Measurements from ENCODE around the gene DIS3L2.
"Not testable (repeated sequence)": the region's sequence is repeated elsewhere in the genome, so short reads cannot be mapped to it uniquely, and the experiment has no call there.

Gene DIS3L2

DNA sequence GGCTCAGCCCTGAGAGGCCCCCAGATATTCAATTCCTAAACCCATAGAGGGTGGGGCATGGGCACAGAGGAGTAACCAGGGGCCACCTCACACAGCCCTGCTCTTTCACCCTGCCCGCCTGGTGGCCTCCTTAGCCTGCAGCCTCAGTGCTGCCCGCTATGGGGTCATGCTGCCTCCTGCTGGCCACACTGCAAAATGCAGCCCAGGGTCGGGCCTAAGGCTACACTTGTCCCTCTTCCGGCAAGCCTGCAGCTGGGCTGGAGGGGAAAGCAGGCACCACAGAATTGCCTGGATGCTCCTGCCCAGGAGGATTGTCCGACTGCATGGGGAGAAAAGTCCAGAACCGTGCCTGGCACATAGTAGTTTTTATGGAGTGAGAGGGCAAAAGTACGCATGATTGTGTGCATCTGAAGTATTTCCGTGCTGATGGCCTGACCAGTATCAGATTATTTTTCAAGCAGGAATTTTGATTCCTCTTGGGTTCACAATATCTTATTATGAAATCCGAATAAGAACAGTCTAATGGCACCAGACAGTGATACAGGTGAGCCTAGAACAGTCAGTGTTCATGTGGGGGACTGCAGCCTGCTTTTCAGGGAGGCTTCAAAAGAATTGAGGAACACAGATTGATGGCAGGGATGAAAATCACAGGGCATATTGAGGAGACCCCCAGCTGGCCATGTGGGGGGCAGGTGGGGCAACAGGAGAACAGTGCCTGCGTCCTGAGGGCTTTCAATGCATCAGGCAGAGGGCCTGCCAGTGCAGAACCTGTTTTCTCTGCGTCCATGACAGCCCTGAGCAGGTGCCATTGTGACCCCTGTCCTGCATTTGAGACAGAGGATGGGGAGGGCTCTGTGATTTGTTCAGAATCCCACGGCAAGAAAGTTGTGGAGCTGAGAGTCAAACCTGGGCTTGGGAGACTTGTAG, 365.9 kb downstream of the DIS3L2 start:
- DNase-seq = peak; percentile 92

DNA sequence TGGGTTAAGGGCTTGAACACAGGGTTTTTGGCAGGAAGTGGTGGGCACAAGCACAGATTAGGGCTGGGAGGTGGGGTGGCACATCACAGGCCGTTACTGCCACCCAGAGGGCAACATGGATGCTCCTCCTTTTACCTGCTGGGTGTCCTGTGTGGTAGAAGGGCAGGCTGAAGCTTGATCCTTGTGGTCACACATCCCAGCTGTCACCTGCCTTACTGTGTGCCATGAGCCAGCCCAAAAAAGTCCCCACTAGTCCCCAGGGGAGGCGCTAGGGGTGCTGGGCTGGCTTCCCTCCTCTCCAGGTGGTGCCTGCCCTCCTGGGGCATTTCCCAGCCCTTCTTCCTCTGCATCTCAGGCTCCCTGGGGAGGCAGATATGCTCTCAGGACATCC, 366.5 kb downstream of the DIS3L2 start:
- no peak for DNase-seq

DNA sequence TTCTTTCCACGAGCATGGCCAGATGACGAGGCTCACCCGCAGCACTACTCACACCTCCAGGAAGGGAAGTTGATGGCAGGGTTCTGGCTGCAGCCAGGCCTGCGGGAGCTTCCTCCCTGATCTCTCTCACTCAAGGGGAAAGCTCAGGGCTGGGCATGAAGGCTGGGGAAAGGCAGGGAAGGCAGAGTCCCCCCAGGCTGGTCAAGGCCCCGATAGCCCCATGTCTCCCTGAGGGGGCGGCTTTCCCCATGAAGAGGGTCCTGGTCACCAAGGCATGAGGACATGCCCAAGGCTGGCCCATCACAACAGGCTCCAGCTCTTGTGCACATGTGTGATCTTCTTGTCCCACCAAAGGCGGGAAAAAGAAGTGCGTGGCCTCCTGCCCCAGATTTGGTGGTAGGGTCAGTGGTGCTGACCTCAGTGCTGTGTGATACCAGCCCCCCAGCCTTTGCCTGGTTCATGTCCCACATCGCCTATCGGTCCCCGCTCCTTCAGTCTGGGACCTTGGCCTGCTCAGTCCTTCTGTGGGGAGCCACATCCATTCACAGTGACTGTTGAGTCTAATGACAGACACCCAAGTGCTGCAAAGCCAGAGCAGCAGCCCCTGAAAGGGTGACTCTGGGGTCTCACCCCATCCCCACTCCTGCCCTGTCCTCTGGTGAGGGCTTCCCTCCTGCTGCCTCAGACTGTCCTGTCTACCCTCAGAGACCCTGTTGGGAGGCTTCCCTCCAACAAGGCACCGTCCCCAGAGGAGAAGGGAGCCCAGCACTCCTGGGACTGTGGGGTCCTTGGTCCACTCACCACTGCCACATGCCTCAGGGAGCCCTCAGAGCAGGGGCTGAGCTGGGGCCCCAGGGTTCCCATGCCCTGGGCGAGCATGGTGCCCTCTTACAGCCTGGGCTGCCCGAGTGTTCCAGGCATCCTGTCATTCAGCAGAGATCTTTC, 367.3 kb downstream of the DIS3L2 start:
- DNase-seq = peak; percentile 1

DNA sequence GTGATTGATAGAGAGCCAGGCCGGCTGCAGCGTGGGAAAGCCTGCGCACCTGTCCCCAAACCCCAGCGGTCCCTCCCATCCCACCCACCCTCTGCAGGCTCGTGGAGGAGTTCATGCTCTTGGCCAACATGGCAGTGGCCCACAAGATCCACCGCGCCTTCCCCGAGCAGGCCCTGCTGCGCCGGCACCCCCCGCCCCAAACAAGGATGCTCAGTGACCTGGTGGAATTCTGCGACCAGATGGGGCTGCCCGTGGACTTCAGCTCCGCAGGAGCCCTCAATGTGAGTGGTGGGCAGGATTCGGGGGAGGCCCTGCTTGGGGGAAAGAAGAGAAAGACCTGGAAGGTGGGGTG, 368.2 kb downstream of the DIS3L2 start:
- no peak for DNase-seq

DNA sequence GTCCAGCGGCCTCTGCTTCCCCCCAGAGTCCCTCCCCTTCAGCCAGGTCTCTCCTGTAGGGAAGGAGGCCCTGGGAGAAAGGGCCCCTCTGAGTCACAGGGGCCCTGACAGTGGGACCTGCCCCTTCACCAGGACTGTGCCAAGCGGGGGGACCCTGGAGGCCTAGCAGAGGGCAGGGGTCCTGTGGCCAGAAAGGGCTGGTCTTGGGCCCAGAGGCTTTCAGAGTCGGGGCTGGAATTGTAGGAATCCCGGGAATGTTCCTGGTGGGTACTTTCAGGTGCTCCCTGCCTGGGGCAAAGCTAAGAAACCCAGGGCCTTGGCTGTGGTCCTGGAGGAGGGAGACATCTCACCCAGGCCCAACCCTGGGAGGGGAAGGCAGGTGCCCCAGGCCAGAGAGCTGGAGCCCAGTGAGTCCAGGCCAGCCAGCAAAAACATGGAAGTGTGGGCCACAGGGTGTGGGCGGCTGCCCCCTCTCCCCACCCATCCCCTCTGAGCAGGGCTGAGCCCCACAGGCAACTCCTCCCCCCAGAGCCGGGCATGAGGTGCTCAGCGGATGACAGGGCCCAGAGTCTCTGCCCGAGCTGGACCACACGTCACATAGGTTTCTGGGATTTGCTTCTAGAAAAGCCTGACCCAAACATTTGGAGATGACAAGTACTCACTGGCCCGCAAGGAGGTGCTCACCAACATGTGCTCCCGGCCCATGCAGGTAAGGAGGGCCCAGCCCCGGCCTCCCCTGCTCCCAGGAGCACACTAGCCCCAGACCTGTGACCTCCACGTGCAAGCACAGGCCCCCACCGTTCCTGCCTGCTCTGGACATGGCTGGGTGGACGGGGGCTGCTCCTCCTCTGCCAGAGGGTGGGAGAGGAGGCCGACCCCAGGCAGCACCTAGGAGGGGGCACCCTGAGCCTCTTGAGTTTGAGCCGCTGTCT, 368.8 kb downstream of the DIS3L2 start:
- no peak for DNase-seq

DNA sequence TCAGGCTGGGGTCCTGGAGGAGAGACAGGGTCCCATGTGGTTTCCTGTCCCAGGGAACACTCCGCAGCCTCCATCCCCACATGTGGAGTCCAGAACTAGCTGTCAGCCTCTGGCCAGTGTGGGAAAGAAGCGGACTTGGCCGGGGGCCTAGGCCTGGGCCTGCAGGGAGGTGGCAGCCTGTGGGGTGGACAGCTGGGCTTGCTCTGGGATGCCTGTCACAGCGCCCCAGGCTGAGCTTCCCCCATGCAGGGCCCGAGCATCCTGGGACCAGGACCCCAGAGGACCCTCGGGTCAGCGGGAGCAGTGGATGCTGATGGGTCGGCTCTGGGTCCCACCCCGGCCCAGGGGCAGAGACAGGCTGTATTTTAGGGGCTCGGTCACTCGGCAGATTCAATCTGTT, 369.5 kb downstream of the DIS3L2 start:
- not testable (repeated sequence) for DNase-seq

DNA sequence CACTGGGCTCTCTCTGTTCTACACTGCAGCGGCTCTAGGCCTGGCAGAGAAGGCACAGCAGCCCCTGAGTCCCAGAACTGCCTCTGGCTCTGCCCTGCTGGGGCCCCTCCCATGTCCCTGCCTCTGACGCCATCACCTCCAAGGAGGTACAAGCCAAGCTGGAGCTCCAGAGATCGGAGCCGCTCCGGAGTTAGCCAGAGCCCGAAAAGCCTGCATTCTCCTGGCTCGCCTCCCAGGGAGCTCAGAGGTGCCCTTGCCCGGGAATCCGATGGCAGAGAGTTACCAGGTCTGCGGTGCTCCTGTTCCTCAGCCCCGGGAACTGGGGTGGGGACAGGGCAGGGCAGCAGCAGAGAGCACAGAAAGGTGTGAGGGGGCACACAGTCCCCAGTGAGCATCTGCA, 370.1 kb downstream of the DIS3L2 start:
- not testable (repeated sequence) for DNase-seq

DNA sequence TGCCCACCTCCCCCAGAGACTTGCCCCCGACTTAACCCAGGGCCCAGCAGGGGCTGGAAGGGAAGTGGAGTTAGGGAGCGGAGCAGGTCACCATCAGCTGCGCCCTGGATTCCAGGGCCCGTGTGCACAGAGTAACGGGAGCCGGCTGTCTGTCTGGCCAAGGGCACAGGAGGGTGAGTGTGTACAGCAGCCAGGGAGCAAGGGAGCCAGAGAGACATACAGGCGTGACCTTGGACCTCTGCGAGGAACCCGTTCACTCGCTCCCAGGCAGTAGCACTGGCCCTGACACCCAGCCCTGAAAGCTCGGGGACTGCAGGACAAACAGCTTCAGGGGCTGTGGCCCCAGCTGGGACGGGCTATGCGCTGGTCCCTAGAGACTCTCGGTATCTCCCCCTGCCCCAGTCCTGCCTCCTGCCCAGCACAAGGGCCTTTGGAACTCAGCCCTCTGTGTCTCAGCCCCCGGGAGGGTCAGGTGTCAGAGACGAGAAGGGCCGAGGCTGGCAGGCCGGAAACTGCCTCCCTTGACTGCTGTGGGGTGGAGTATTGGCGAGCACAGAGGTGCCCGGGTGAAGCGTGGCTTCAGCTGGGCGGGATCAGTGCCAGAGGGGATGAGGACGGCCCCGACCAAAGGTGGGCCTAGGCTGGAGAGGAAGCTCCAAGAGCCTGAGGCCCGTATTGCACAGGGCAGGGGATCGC, 370.9 kb downstream of the DIS3L2 start:
- DNase-seq = peak; percentile 0

DNA sequence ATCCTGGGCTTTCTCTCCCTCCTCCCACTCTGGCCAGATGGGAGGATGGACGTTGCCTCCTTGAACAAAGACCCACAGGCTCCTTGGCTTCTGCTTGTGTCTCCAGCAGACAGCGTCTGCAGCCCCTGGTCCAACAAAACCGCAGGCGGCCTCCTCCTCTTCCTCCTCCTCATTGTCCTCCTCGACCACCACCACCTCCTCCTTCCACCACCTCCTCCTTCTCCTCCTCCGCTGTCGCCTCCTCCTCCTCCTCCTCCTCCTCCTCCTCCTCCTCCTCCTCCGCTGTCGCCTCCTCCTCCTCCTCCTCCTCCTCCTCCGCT, 371.4 kb downstream of the DIS3L2 start:
- peak; percentile 0 for DNase-seq

DNA sequence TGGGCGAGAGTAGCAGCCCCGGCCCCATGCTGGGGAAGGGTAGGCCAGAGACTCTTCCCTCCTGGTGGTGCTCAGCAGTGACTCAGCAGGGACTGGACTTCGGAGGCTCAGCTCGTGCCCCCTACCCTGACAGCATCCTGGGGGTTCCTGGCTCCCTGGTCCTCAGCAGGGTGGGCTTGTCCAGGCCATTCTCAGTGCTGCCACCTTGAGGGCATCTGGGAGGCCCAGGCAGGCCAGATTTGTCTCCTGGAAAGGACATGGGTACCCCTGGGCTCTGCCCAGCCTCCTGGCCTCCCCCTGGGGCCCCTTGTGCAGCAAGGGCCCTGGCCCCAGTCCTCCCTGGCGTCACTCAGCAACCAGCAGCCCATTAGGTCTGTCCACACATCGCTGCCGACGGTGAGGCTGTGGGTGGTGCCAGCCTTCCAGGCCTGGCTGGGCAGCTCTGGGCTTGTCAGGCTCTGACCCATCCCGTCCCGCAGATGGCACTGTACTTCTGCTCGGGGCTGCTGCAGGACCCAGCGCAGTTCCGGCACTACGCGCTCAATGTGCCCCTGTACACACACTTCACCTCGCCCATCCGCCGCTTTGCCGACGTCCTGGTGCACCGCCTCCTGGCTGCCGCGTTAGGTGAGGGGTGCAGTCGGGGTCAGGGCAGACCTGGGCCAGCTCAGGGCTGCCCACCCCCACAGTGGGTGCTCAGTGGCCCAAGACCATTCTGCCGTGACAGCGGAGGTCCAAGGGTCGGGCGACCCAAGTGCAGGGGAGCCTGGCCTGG, 372.0 kb downstream of the DIS3L2 start:
- peak; percentile 4 for DNase-seq

DNA sequence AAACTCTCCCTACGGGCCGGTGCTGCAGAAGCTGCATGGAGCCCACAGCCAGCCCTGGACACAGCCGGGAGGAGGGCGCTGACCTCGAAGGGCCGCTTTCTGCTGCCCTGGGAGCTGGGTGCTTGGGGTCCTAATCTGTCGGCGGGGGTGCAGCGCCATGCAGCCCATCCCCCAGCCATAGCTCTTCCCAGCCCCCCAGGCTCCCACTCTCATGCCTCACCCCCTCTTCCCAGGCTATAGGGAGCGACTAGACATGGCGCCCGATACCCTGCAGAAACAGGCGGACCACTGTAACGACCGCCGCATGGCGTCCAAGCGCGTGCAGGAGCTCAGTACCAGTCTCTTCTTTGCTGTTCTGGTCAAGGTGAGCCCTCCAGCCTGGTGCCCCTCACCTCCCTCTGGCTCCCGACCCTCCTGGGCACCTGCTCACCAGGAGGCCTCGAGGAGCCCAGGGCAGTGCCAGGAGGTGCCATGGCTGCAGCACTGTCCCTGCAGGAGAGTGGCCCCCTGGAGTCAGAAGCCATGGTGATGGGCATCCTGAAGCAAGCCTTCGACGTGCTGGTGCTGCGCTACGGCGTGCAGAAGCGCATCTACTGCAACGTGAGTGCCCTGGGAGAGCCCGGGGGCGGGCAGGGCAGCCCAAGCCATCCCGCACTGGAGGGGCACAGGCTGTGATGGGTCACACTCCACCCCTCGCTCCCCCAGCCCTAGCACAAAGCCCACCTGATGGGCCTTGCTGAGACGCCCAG, 372.8 kb downstream of the DIS3L2 start:
- DNase-seq = peak; percentile 1

DNA sequence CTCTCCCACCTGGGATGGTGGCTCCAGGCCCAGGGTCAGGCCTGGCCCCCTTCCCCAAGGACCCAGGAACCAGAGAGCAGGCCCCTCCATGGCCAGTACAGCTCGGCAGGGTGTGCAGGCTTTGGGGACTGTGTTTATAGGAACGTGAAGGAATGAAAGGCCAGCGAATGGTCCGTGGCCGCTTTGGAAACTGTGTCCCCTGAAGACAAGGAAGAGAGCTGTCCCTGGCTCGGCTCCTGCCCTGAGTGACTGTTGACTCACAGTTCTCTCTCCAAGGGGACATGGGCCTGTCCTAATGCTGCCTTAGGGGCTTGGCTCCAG, 373.3 kb downstream of the DIS3L2 start:
- not testable (repeated sequence) for DNase-seq

DNA sequence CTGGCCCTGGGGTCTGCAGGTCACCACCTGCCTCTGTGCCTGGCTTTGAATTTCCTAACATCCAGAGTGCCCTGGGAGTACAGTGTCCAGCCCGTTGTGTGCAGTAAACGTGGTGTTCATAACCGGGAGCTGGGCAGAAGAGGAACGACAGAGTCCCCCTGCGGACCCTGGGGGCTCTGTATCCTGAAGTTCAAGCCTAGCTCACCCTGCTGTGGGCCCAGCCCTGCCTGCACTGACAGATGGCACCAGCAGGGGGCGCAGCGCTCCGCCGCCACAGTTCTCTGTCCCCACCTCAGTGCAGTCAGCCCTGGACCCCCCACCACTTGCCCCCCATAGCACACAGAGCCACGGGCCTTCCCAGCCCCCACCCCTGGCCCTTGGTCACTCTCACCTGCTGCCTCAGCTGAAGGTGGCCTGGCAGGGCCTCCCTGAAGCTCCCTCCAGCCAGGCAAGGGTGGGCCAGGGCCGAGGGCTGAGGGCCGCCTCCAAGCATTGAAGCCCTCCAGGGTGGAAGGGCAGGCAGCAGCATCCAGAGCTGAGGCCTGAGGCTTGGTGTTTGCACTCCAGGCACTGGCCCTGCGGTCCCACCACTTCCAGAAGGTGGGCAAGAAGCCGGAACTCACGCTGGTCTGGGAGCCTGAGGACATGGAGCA, 373.8 kb downstream of the DIS3L2 start:
- DNase-seq = peak; percentile 2

DNA sequence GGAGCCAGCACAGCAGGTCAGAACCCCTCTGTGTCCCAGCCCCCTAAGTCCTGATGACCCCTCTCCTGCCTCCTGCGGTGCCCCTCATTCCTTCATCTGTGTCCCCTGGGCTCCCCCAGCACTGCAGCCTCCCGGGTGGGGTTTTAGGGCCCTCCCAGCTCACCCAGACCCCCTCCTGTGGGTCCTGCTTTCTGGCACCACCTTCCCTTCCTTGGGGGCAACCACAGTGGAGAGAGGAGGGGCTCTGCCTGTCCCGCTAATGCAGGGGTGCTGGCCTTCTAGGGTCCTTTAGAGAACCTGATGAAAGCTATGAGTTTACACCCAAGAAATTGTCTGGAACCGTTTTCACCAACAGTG, 374.3 kb downstream of the DIS3L2 start:
- peak; percentile 2 for DNase-seq

DNA sequence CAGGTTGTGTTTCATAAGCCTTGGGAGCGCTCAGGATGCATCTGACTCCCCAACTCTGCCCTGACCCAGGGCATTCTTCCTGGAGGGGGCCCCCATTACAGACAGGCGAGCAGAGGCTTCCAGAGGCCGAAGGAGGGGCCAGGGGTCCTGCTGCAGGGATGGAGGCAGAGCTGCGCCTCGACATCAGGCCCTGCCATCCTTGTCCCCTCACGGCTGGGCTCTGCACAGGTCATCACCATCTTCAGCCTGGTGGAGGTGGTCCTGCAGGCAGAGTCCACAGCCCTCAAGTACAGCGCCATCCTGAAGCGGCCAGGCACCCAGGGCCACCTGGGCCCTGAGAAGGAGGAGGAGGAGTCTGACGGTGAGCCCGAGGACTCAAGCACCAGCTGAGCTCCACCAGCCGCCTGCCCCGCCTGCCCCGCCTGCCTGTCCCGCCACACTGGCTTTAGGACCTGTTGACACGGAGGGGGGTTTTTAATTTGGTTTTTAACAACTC, 374.8 kb downstream of the DIS3L2 start:
- DNase-seq = peak; percentile 1

DNA sequence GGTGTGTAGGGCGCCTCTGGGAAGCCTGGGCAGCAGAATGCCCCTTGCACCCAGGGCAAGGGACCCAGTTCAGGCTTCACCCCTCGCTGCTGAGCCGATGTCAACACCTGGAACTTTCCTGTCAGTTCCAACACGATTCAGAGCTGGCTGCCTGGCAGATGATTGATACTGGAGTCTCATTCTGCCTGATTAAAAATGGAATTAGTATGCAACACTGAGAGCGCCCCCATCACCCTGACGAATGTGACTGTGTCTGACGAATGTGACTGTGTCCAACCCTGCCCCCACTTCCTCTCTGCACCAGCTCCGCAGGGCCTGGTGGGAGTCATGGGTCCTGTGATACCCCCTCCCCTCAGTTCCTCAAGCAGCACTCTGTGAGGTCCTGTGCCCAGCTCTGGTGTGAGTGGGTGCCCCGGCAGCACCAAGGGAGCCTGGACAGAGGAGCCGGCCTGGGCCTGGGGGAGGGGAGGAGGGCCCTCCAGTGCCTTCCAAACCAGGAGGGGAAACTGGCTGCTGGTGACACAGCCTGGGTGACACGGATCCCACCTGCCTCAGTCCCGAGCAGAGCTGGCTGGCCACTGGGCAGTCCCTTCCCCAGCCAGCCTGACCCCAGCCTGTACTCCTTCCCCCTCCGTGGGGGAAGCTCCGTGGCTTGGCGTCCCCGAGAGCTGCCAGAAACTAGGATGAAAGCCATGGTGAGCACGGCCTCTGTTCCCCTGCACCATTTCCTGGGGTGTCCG, 375.6 kb downstream of the DIS3L2 start:
- DNase-seq = peak; percentile 1

DNA sequence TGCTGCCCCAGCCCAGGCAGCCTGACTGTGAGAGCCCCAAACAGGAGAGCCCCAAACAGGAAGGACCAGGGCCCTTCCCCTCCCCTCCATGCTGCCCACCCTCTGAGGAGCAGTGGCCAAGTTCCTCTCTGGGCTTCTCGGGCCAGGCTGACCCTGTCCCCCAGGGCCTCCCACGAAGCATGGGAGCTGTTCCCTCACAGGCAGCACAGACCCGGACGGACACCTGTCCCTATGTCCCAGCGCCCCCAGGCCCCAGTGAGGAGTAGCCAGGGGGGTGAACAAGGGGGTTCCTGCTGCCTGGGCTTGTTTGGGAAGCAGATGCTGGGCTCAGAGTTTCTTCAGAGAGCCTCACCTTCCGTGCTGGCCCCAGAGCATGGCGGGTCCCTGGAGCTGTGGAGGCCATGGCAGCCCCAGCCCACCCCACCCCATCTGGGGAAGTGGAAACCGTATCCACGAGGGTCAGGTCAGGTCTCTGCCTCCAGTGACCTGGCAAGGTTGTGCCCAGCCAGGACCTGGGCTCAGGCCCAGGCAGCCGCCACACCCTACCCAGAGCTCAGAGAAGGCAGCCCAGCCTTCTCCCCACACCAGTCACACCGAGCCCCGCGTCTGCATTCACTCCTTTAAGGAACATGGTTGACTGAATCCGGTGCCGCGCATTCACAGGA, 376.7 kb downstream of the DIS3L2 start:
- peak; percentile 0 for DNase-seq

DNA sequence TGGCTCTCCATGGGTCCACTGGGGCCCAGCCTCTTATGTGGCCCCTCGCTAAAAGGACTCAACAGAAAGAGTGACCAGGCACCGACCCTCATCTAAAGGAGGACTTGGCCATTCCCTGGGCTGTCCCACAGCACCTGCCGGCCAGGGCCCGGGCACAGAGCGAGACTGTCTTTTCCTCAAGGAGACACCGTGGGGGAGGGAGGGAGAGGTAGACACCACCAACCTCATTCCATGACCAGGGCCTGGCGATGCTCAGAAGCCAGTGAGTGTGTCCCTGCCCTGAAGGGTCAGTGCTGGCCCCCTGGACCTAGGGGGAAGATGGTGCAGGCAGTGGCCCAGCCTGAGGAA, 377.2 kb downstream of the DIS3L2 start:
- peak; percentile 2 for DNase-seq
